ENCODE data around the gene C5AR2. TPM values are rescaled to one million over a fixed set of nuclear protein-coding genes. Genes with fewer than 3 reads are reported as not detected.

C5AR2 gene
- total RNA-seq, 1 donor from 2014 or later, result 0.08 TPM

GRCh38 chr19:47302249-47302648 lies 29.7 kb upstream of the C5AR2 start:
- no peak overlapping the region for H3K4me3 Mint-ChIP-seq (ENCODE audit: unreplicated experiment)
- H3K36me3 Mint-ChIP-seq (ENCODE audit: unreplicated experiment), result no peaks in the 10 kb centered on the region
- TF ChIP-seq, protein P1, sequence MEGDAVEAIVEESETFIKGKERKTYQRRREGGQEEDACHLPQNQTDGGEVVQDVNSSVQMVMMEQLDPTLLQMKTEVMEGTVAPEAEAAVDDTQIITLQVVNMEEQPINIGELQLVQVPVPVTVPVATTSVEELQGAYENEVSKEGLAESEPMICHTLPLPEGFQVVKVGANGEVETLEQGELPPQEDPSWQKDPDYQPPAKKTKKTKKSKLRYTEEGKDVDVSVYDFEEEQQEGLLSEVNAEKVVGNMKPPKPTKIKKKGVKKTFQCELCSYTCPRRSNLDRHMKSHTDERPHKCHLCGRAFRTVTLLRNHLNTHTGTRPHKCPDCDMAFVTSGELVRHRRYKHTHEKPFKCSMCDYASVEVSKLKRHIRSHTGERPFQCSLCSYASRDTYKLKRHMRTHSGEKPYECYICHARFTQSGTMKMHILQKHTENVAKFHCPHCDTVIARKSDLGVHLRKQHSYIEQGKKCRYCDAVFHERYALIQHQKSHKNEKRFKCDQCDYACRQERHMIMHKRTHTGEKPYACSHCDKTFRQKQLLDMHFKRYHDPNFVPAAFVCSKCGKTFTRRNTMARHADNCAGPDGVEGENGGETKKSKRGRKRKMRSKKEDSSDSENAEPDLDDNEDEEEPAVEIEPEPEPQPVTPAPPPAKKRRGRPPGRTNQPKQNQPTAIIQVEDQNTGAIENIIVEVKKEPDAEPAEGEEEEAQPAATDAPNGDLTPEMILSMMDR (IDR thresholded peaks at IDR 0.05), result no peak
- no peak for DNase-seq (ENCODE audit: extremely low spot score, unreplicated experiment)
- no peaks in the 10 kb centered on the region for H3K9me3 Mint-ChIP-seq (ENCODE audit: unreplicated experiment)
- peaks cover 17% of the 10 kb centered on the region for H3K4me1 Mint-ChIP-seq (ENCODE audit: unreplicated experiment)
- H3K27ac Mint-ChIP-seq (ENCODE audit: unreplicated experiment), result no peak overlapping the region
- H3K27me3 Mint-ChIP-seq (ENCODE audit: unreplicated experiment), result no peaks in the 10 kb centered on the region

- Mint-ChIP-seq H3K27ac (ENCODE audit: unreplicated experiment) (no peak overlapping the region), H3K27me3 (ENCODE audit: unreplicated experiment) (no peaks in the 10 kb centered on the region), H3K9me3 (ENCODE audit: unreplicated experiment) (no peaks in the 10 kb centered on the region), H3K4me1 (ENCODE audit: unreplicated experiment) (peaks cover 19% of the 10 kb centered on the region), H3K36me3 (ENCODE audit: unreplicated experiment) (no peaks in the 10 kb centered on the region), H3K4me3 (ENCODE audit: unreplicated experiment) (no peak overlapping the region)
- TF ChIP-seq, protein P1 (IDR thresholded peaks at IDR 0.05), result no peak
- no peak for DNase-seq (ENCODE audit: extremely low spot score, unreplicated experiment)
Measured at GRCh38 chr19:47303966-47304365, 28.0 kb upstream of the C5AR2 start.

DNA sequence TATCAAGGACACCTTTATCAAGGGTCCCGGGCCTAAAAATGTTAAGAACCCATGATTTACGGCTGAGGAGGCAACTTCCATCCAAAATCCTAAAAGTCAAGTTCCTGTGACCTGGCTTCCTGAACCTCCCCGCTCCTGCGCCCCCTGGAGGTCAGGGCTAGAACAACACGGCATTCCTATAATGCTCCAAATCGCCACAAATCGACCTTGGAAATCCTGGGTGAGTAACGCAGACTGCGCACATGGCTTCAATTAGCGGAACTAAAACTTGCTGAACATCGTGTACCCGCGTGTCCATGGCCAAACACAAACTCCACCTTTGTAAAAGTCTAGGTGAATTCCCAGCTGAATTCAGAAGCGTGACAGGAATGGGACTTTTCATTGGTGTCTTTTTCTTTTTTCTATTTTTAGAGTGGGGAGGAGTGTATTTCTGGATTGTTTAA lies 26.6 kb upstream of the C5AR2 start:
- peak overlapping the region; percentile 67 for H3K27ac Mint-ChIP-seq (ENCODE audit: unreplicated experiment)
- peak overlapping the region; percentile 17 for H3K4me3 Mint-ChIP-seq (ENCODE audit: unreplicated experiment)
- H3K9me3 Mint-ChIP-seq (ENCODE audit: unreplicated experiment), result no peaks in the 10 kb centered on the region
- peak; percentile 93 for DNase-seq (ENCODE audit: extremely low spot score, unreplicated experiment)
- TF ChIP-seq, protein P1 (IDR thresholded peaks at IDR 0.05), result peak; percentile 95
- no peaks in the 10 kb centered on the region for H3K36me3 Mint-ChIP-seq (ENCODE audit: unreplicated experiment)
- no peaks in the 10 kb centered on the region for H3K27me3 Mint-ChIP-seq (ENCODE audit: unreplicated experiment)
- peaks cover 28% of the 10 kb centered on the region for H3K4me1 Mint-ChIP-seq (ENCODE audit: unreplicated experiment)

- Mint-ChIP-seq H3K4me1 (ENCODE audit: unreplicated experiment) (peaks cover 31% of the 10 kb centered on the region), H3K36me3 (ENCODE audit: unreplicated experiment) (no peaks in the 10 kb centered on the region), H3K27me3 (ENCODE audit: unreplicated experiment) (no peaks in the 10 kb centered on the region), H3K4me3 (ENCODE audit: unreplicated experiment) (no peak overlapping the region), H3K9me3 (ENCODE audit: unreplicated experiment) (no peaks in the 10 kb centered on the region), H3K27ac (ENCODE audit: unreplicated experiment) (no peak overlapping the region)
- DNase-seq (ENCODE audit: extremely low spot score, unreplicated experiment), result no peak
- TF ChIP-seq, protein P1 (IDR thresholded peaks at IDR 0.05), result no peak
Measured at GRCh38 chr19:47306303-47306702, 25.7 kb upstream of the C5AR2 start.

DNA sequence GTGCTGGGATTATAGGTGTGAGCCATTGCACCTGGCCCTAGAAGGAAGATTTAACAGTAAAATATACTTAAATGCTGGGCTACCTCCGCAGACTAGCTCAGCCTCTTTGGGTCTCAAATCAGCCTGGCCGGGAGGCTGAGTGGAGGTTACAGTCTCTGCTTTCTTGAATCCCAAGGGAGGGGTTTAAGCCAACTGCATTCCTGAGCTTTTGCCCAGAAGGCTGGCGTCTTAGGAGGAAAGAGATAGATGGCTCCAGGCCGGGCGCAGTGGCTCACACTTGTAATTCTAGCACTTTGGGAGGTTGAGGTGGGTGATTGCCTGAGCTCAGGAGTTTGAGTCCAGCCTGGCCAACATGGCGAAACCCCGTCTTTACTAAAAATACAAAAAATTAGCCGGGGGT lies 22.9 kb upstream of the C5AR2 start:
- TF ChIP-seq, protein P1 (IDR thresholded peaks at IDR 0.05), result no peak
- Mint-ChIP-seq H3K4me1 (ENCODE audit: unreplicated experiment) (peaks cover 31% of the 10 kb centered on the region), H3K4me3 (ENCODE audit: unreplicated experiment) (no peak overlapping the region), H3K27ac (ENCODE audit: unreplicated experiment) (no peak overlapping the region), H3K36me3 (ENCODE audit: unreplicated experiment) (no peaks in the 10 kb centered on the region), H3K9me3 (ENCODE audit: unreplicated experiment) (no peaks in the 10 kb centered on the region), H3K27me3 (ENCODE audit: unreplicated experiment) (no peaks in the 10 kb centered on the region)
- no peak for DNase-seq (ENCODE audit: extremely low spot score, unreplicated experiment)

Data from osteocyte (in vitro differentiated cells).